NCI-H128 (cell line): ENCODE measurements around the gene IWS1.

Experiments
- DNase-seq: peaks from one replicate; lab custom pipeline; 2025; ENCODE audit not compliant: unreplicated experiment; lab: John Stamatoyannopoulos, UW

The IWS1 gene

GRCh38 chr2:127506510-127506909 lies 19.8 kb downstream of the IWS1 start:
- DNase-seq: no peak

GRCh38 chr2:127504552-127505430 lies 21.5 kb downstream of the IWS1 start:
- no peak for DNase-seq

- no peak for DNase-seq
Observed at GRCh38 chr2:127503491-127503890, 22.8 kb downstream of the IWS1 start.

GRCh38 chr2:127498386-127498785 lies 27.9 kb downstream of the IWS1 start:
- DNase-seq: no peak

GRCh38 chr2:127490283-127490682 lies 36.0 kb downstream of the IWS1 start:
- DNase-seq: no peak

GRCh38 chr2:127486247-127487058 lies 39.8 kb downstream of the IWS1 start:
- no peak for DNase-seq

GRCh38 chr2:127485694-127486071 lies 40.6 kb downstream of the IWS1 start:
- DNase-seq: no peak

GRCh38 chr2:127485051-127485693 lies 41.1 kb downstream of the IWS1 start:
- DNase-seq: no peak

GRCh38 chr2:127482031-127482430 lies 44.3 kb downstream of the IWS1 start:
- DNase-seq: no peak

- DNase-seq: no peak
Observed at GRCh38 chr2:127479866-127480743, 46.2 kb downstream of the IWS1 start.

- no peak for DNase-seq
Observed at GRCh38 chr2:127479219-127479825, 47.0 kb downstream of the IWS1 start.

GRCh38 chr2:127475788-127476187 lies 50.5 kb downstream of the IWS1 start:
- DNase-seq: no peak

GRCh38 chr2:127472268-127472667 lies 54.0 kb downstream of the IWS1 start:
- no peak for DNase-seq

- DNase-seq: no peak
Observed at GRCh38 chr2:127471286-127471988, 54.9 kb downstream of the IWS1 start.

- no peak for DNase-seq
Observed at GRCh38 chr2:127469974-127470373, 56.3 kb downstream of the IWS1 start.

GRCh38 chr2:127469051-127469450 lies 57.2 kb downstream of the IWS1 start:
- DNase-seq: no peak

GRCh38 chr2:127465258-127465657 lies 61.0 kb downstream of the IWS1 start:
- no peak for DNase-seq

- no peak for DNase-seq
Observed at GRCh38 chr2:127464470-127465257, 61.6 kb downstream of the IWS1 start.
